ENCODE measurements around the gene SHB. TPM values are rescaled to one million over a fixed set of nuclear protein-coding genes. Genes with fewer than 3 reads are reported as not detected.

SHB gene
- total RNA-seq, 1 donor from 2014 or later = 1.1 TPM

GRCh38 chr9:38007016-38007415, 62.0 kb downstream of the SHB start:
- no peak for DNase-seq (ENCODE audit: low spot score)
- H3K4me1 Mint-ChIP-seq = peaks cover 48% of the 10 kb centered on the region
- peak overlapping the region; percentile 30 for H3K27ac Mint-ChIP-seq
- H3K36me3 Mint-ChIP-seq = no peaks in the 10 kb centered on the region
- H3F3A ChIP-seq (ENCODE audit: low read depth) = no peaks in the 10 kb centered on the region
- no peaks in the 10 kb centered on the region for H3K9me3 Mint-ChIP-seq
- H3K4me3 Mint-ChIP-seq = no peak overlapping the region
- H3K4me2 ChIP-seq = no peak overlapping the region
- H3K27me3 ChIP-seq = no peaks in the 10 kb centered on the region
- H3K4me3 ChIP-seq = no peak overlapping the region
- TF ChIP-seq EZH2phosphoT487 (IDR thresholded peaks at IDR 0.05) (no peak), EZH2 (IDR thresholded peaks at IDR 0.05) (no peak), CTCF (IDR thresholded peaks at IDR 0.05) (no peak)
- H3K27me3 Mint-ChIP-seq (ENCODE audit: insufficient read depth, low read depth) = peaks cover 13% of the 10 kb centered on the region
- H3K9me3 ChIP-seq (ENCODE audit: low read depth) = no peaks in the 10 kb centered on the region
- H3K79me2 ChIP-seq (ENCODE audit: low read depth) = no peaks in the 10 kb centered on the region
- H3K4me1 ChIP-seq = peaks cover 16% of the 10 kb centered on the region
- H3K36me3 ChIP-seq = no peaks in the 10 kb centered on the region
- no peak overlapping the region for H2AFZ ChIP-seq (replicated peaks)
- H4K20me1 ChIP-seq (ENCODE audit: low read depth) = no peaks in the 10 kb centered on the region
- H3K9ac ChIP-seq = no peak overlapping the region
- H3K27ac ChIP-seq = no peak overlapping the region

- Histone ChIP-seq H4K20me1 (ENCODE audit: low read depth) (no peaks in the 10 kb centered on the region), H3K9ac (no peak overlapping the region), H2AFZ (replicated peaks) (no peak overlapping the region), H3K9me3 (ENCODE audit: low read depth) (no peaks in the 10 kb centered on the region), H3K27me3 (no peaks in the 10 kb centered on the region), H3F3A (ENCODE audit: low read depth) (no peaks in the 10 kb centered on the region), H3K4me3 (no peak overlapping the region), H3K4me2 (no peak overlapping the region), H3K79me2 (ENCODE audit: low read depth) (no peaks in the 10 kb centered on the region), H3K27ac (no peak overlapping the region), H3K36me3 (no peaks in the 10 kb centered on the region), H3K4me1 (peaks cover 7% of the 10 kb centered on the region)
- no peaks in the 10 kb centered on the region for H3K9me3 Mint-ChIP-seq
- H3K27ac Mint-ChIP-seq = peak overlapping the region; percentile 57
- TF ChIP-seq EZH2phosphoT487 (IDR thresholded peaks at IDR 0.05) (no peak), CTCF (IDR thresholded peaks at IDR 0.05) (no peak), EZH2 (IDR thresholded peaks at IDR 0.05) (no peak)
- no peaks in the 10 kb centered on the region for H3K36me3 Mint-ChIP-seq
- no peak overlapping the region for H3K4me3 Mint-ChIP-seq
- H3K4me1 Mint-ChIP-seq = peaks cover 44% of the 10 kb centered on the region
- H3K27me3 Mint-ChIP-seq (ENCODE audit: insufficient read depth, low read depth) = peaks cover 13% of the 10 kb centered on the region
- DNase-seq (ENCODE audit: low spot score) = no peak
These were observed 62.9 kb downstream of the SHB start for GRCh38 chr9:38006163-38006562.

- peak overlapping the region; percentile 27 for H3K27ac Mint-ChIP-seq
- no peak for TF ChIP-seq EZH2 (IDR thresholded peaks at IDR 0.05)
- TF ChIP-seq CTCF (IDR thresholded peaks at IDR 0.05) = no peak
- TF ChIP-seq EZH2phosphoT487 (IDR thresholded peaks at IDR 0.05) = no peak
- Histone ChIP-seq H3K4me2 (no peak overlapping the region), H3K79me2 (ENCODE audit: low read depth) (no peaks in the 10 kb centered on the region), H3K4me1 (peaks cover 7% of the 10 kb centered on the region), H3K27me3 (no peaks in the 10 kb centered on the region), H4K20me1 (ENCODE audit: low read depth) (no peaks in the 10 kb centered on the region), H3K27ac (no peak overlapping the region), H3K4me3 (no peak overlapping the region), H2AFZ (replicated peaks) (no peak overlapping the region), H3K9ac (no peak overlapping the region), H3K9me3 (ENCODE audit: low read depth) (no peaks in the 10 kb centered on the region), H3K36me3 (no peaks in the 10 kb centered on the region), H3F3A (ENCODE audit: low read depth) (no peaks in the 10 kb centered on the region)
- H3K4me1 Mint-ChIP-seq = peaks cover 41% of the 10 kb centered on the region
- peaks cover 15% of the 10 kb centered on the region for H3K27me3 Mint-ChIP-seq (ENCODE audit: insufficient read depth, low read depth)
- DNase-seq (ENCODE audit: low spot score) = no peak
- H3K36me3 Mint-ChIP-seq = peaks cover 2% of the 10 kb centered on the region
- H3K9me3 Mint-ChIP-seq = no peaks in the 10 kb centered on the region
- H3K4me3 Mint-ChIP-seq = no peak overlapping the region
These were observed 64.0 kb downstream of the SHB start for GRCh38 chr9:38004809-38005560.
